ENCODE data around the gene ACE. TPM values are rescaled to one million over a fixed set of nuclear protein-coding genes. Genes with fewer than 3 reads are reported as not detected.

Gene ACE
- total RNA-seq, 4 donors from 2014 or later = 1.7 to 6.3 (median 4.8) TPM

GRCh38 chr17:63476459-63476853 is 405 bp upstream of the ACE start:
- H3K4me1 ChIP-seq = peaks cover 5 to 15% of the 10 kb centered on the region in 2 donors
- H3K36me3 ChIP-seq = no peaks in the 10 kb centered on the region
- intact Hi-C loops (cut with DNase I; ENCODE audit: low total_unique reads) (loop anchor here (5.0 kb wide), 1 partner anchor 34 kb away; no protein-coding TSS in a partner anchor), in situ Hi-C loops (cut with MboI; ENCODE audit: low sequenced_read_pairs in 4 of 4) (loop anchor here in 1 of 4 donors (10.0 kb wide), 1 partner anchor 52 kb away; no protein-coding TSS in a partner anchor)
- H3K27ac ChIP-seq = peak overlapping the region in 3 of 4 donors; percentile 41 to 58 (median 55)
- H3K27me3 ChIP-seq = peaks cover 11 to 32% (median 18%) of the 10 kb centered on the region in 3 donors
- TF ChIP-seq, protein P1, sequence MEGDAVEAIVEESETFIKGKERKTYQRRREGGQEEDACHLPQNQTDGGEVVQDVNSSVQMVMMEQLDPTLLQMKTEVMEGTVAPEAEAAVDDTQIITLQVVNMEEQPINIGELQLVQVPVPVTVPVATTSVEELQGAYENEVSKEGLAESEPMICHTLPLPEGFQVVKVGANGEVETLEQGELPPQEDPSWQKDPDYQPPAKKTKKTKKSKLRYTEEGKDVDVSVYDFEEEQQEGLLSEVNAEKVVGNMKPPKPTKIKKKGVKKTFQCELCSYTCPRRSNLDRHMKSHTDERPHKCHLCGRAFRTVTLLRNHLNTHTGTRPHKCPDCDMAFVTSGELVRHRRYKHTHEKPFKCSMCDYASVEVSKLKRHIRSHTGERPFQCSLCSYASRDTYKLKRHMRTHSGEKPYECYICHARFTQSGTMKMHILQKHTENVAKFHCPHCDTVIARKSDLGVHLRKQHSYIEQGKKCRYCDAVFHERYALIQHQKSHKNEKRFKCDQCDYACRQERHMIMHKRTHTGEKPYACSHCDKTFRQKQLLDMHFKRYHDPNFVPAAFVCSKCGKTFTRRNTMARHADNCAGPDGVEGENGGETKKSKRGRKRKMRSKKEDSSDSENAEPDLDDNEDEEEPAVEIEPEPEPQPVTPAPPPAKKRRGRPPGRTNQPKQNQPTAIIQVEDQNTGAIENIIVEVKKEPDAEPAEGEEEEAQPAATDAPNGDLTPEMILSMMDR (IDR thresholded peaks at IDR 0.05 in 4 of 5, conservative IDR thresholded peaks at IDR 0.05 in 1 of 5) = no peak
- TF ChIP-seq POLR2A (IDR thresholded peaks at IDR 0.05) = no peak
- no peaks in the 10 kb centered on the region for H3K9me3 ChIP-seq
- peak overlapping the region; percentile 40 to 62 (median 53) for H3K4me3 ChIP-seq
- no peak for ATAC-seq
- no peak for DNase-seq

- no peak for TF ChIP-seq POLR2A (IDR thresholded peaks at IDR 0.05)
- TF ChIP-seq, protein P1 (IDR thresholded peaks at IDR 0.05 in 4 of 5, conservative IDR thresholded peaks at IDR 0.05 in 1 of 5) = no peak
- H3K4me3 ChIP-seq = peak overlapping the region; percentile 40 to 62 (median 53)
- no peak for DNase-seq
- H3K27ac ChIP-seq = peak overlapping the region in 2 of 4 donors; percentile 7 to 16
- no peaks in the 10 kb centered on the region for H3K9me3 ChIP-seq
- peaks cover 11 to 32% (median 18%) of the 10 kb centered on the region in 3 donors for H3K27me3 ChIP-seq
- peaks cover 5 to 15% of the 10 kb centered on the region in 2 donors for H3K4me1 ChIP-seq
- ATAC-seq = no peak
- H3K36me3 ChIP-seq = no peaks in the 10 kb centered on the region
- intact Hi-C loops (cut with DNase I; ENCODE audit: low total_unique reads) (loop anchor here (1.0 to 5.0 kb wide), 2 partner anchors 35 to 52 kb away; no protein-coding TSS in a partner anchor), in situ Hi-C loops (cut with MboI; ENCODE audit: low sequenced_read_pairs in 4 of 4) (loop anchor here in 1 of 4 donors (10.0 kb wide), 1 partner anchor 53 kb away; no protein-coding TSS in a partner anchor)
Observed at GRCh38 chr17:63477480-63478440, 899 bp downstream of the ACE start.

DNA sequence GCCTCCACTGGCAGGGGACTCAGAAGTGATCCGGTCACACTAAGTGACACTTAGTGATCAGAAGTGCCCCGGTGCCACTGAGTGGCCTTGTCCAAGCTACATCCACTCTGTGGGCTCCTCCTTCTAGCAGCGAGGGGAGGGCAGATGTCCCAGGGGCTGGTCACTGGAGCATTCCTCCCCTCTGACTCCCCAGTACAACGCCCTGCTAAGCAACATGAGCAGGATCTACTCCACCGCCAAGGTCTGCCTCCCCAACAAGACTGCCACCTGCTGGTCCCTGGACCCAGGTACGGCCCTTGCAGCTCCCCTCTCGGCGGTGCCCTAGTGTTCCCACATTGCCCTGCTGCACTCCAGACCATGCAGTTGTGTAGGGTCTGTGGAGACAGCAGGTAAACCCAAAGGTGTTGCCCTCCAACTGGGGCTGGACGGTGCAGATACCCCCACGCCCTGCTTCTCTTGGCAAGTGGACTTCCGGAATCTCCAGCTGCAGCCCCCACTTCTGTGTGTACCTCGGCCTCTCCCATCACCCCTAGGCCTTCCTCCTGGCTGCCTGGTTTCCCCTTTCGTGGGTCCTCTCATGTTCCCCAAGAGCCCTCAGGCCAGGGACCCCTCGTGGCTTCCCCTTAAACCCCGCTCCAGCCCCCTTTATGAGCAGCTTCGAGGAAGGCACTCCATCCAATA is 2.1 kb downstream of the ACE start:
- no peaks in the 10 kb centered on the region for H3K36me3 ChIP-seq
- H3K27ac ChIP-seq = no peak overlapping the region
- no peak for TF ChIP-seq POLR2A (IDR thresholded peaks at IDR 0.05)
- TF ChIP-seq, protein P1 (IDR thresholded peaks at IDR 0.05 in 4 of 5, conservative IDR thresholded peaks at IDR 0.05 in 1 of 5) = peak; percentile 39 to 67 (median 64)
- peaks cover 5 to 15% of the 10 kb centered on the region in 2 donors for H3K4me1 ChIP-seq
- H3K27me3 ChIP-seq = peaks cover 11 to 32% (median 18%) of the 10 kb centered on the region in 3 donors
- in situ Hi-C loops (cut with MboI; ENCODE audit: low sequenced_read_pairs in 4 of 4) = loop anchor here in 1 of 4 donors (10.0 kb wide), 1 partner anchor 54 kb away; no protein-coding TSS in a partner anchor
- no peak overlapping the region for H3K4me3 ChIP-seq
- intact Hi-C loops (cut with DNase I; ENCODE audit: low total_unique reads) = loop anchor here (1.0 to 5.0 kb wide), 2 partner anchors 37 to 54 kb away; no protein-coding TSS in a partner anchor
- H3K9me3 ChIP-seq = no peaks in the 10 kb centered on the region
- peak; percentile 47 to 56 for DNase-seq
- ATAC-seq = peak; percentile 63 to 64

DNA sequence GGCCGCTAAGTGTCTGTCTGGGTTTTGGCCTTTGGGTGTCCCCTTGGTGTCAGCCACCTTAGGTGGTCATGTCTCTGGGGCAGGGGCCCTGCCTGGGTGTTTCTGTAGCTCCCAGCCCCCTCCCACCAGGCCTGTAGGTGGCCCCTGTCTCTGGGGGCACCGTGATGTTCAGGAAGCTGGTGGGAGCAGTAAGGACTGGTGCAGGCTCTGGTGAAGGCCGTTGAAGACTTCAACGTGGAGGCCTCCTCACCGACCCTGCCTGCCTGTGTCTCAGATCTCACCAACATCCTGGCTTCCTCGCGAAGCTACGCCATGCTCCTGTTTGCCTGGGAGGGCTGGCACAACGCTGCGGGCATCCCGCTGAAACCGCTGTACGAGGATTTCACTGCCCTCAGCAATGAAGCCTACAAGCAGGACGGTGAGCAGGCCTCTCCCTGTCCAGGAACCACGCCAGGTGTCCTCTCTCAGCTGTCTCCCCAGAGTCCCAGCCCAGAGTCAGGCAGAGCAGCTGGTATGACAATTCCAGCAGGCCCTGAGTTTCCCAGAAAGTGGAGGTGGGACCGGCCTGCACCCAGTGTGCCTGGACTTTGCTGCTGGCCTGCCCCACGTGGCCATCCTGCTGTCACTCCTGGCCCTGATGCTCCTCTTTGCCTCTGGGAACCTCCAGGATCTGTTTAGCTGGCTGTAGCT is 2.8 kb downstream of the ACE start:
- Histone ChIP-seq H3K9me3 (no peaks in the 10 kb centered on the region), H3K4me1 (peaks cover 5 to 15% of the 10 kb centered on the region in 2 donors), H3K27ac (no peak overlapping the region), H3K36me3 (no peaks in the 10 kb centered on the region), H3K4me3 (no peak overlapping the region), H3K27me3 (peaks cover 11 to 32% (median 18%) of the 10 kb centered on the region in 3 donors)
- in situ Hi-C loops (cut with MboI; ENCODE audit: low sequenced_read_pairs in 4 of 4) = loop anchor here in 3 of 4 donors (10.0 kb wide), 2 partner anchors 45 to 55 kb away; no protein-coding TSS in a partner anchor
- DNase-seq (no peak), ATAC-seq (no peak)
- intact Hi-C loops (cut with DNase I; ENCODE audit: low total_unique reads) = loop anchor here (5.0 kb wide), 1 partner anchor 37 kb away; no protein-coding TSS in a partner anchor
- no peak for TF ChIP-seq POLR2A (IDR thresholded peaks at IDR 0.05)
- TF ChIP-seq, protein P1 (IDR thresholded peaks at IDR 0.05 in 4 of 5, conservative IDR thresholded peaks at IDR 0.05 in 1 of 5) = no peak

Measured in gastrocnemius medialis (tissue), 4 donors.